ACC112 (cell line): ENCODE measurements around the gene OR2T1.
"Not testable (repeated sequence)": the region's sequence is repeated elsewhere in the genome, so short reads cannot be mapped to it uniquely, and the experiment has no call there.

ENCODE experiments used
- H2AFZ ChIP-seq: fragments of 200-600 bp; sonication (generic); one replicate; pipeline ENCODE4 v1.6.0; 2017; ENCODE audit warnings: antibody characterized with exemption, low read length; ENCODE audit not compliant: unreplicated experiment
- H3K27ac ChIP-seq: fragments of 200-600 bp; sonication (generic); 2 replicates; pipeline ENCODE4 v1.5.1; 2014; ENCODE audit warnings: low read depth, mild to moderate bottlenecking, antibody characterized with exemption, low read length, moderate library complexity
- H3K27me3 ChIP-seq: fragments of 200-600 bp; sonication (generic); 2 replicates; pipeline ENCODE4 v1.6.1; 2014; ENCODE audit warnings: mild to moderate bottlenecking, antibody characterized with exemption, low read length, moderate library complexity, mixed read lengths; ENCODE audit not compliant: insufficient read depth
- H3K36me3 ChIP-seq: fragments of 200-600 bp; sonication (generic); 2 replicates; pipeline ENCODE4 v1.6.1; 2016; ENCODE audit warnings: mild to moderate bottlenecking, antibody characterized with exemption, low read length, moderate library complexity, mixed read lengths; ENCODE audit not compliant: insufficient read depth
- H3K4me1 ChIP-seq: fragments of 200-600 bp; sonication (generic); one replicate; pipeline ENCODE4 v1.6.1; 2016; ENCODE audit warnings: low read length, mixed read lengths; ENCODE audit not compliant: insufficient read depth, unreplicated experiment, control insufficient read depth
- H3K4me3 ChIP-seq: fragments of 200-600 bp; sonication (generic); 2 replicates; pipeline ENCODE4 v1.5.1; 2014; ENCODE audit warnings: mild to moderate bottlenecking, low read depth, low read length
- H3K79me2 ChIP-seq: fragments of 200-600 bp; sonication (generic); one replicate; pipeline ENCODE4 v1.6.0; 2016; ENCODE audit warnings: low read length; ENCODE audit not compliant: control insufficient read depth, unreplicated experiment, insufficient read depth

The OR2T1 gene

GRCh38 chr1:248455045-248455444, 52.2 kb downstream of the OR2T1 start:
- H3K27me3 ChIP-seq, H3K36me3 ChIP-seq, H3K79me2 ChIP-seq, H3K27ac ChIP-seq, H3K4me1 ChIP-seq, H3K4me3 ChIP-seq, H2AFZ ChIP-seq: not testable (repeated sequence)

DNA sequence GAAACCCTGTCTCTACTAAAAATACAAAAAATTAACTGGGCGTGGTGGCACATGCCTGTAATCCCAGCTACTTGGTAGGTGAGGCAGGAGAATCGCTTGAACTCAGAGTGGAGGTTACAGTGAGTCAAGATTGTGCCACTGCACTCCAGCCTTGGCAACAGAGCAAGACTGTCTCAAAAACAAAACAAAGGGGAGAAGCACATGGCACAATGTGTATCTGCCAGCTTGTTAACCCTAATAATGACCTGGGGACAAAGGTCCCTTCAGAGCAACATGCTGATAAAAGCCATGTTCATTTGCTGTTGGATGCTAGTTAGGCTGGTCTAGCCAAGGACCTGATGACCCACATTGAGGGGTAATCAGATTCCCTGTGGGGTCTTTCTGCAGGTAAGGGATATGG, 53.8 kb downstream of the OR2T1 start:
- H3K79me2 ChIP-seq, H3K27ac ChIP-seq, H2AFZ ChIP-seq: not testable (repeated sequence)

More for the DNA sequence above, 53.8 kb downstream of the OR2T1 start:
- not testable (repeated sequence) for H3K36me3 ChIP-seq, H3K4me1 ChIP-seq, H3K27me3 ChIP-seq, H3K4me3 ChIP-seq
